Adrenal gland (tissue), 5 donors: Measurements from ENCODE around the gene SCYGR8.

Experiments
- CTCF ChIP-seq, 6 experiments: fragments of 450-650 bp in 4 of 6; fragments of 200-600 bp in 2 of 6; sonication (generic) in 1 of 6; IDR thresholded peaks; 1 replicate in 5 of 6; 2 replicates in 1 of 6; pipeline versions ENCODE4 v1.5.1 to v1.8.0; 2016 to 2021; ENCODE audit warnings: antibody characterized with exemption in 6 of 6, mild to moderate bottlenecking in 2 of 6, moderate library complexity in 1 of 6
- POLR2A ChIP-seq, 2 donors: fragments of 450-650 bp; IDR thresholded peaks; one replicate each; pipeline ENCODE4 v1.6.1; 2017; ENCODE audit warnings: antibody characterized with exemption in 2 of 2, mild to moderate bottlenecking in 2 of 2, moderate library complexity in 1 of 2
- donor health status: DM: no; HTN: no; CAD: no.

- TF ChIP-seq CTCF (IDR thresholded peaks at IDR 0.05) (no peak), POLR2A (IDR thresholded peaks at IDR 0.05) (no peak)
Observed at GRCh38 chr2:227788561-227789018, 42.9 kb downstream of the SCYGR8 start.
